Endometrium (tissue), 2 donors: ENCODE data around the gene KRTAP2-4.
A peak's percentile ranks its signal among the peaks of the same experiment; 100 is the strongest.
"Not testable (repeated sequence)": the region's sequence is repeated elsewhere in the genome, so short reads cannot be mapped to it uniquely, and the experiment has no call there.

Experiments
- FAIRE-seq: peaks from 2 replicates; lab custom pipeline; 2012; peaks lifted over from hg19 to GRCh38; lab: Jason Lieb, UNC
- donor health status: control.
- donor health status: control.

Gene KRTAP2-4

GRCh38 chr17:41071606-41072360 is 6.1 kb upstream of the KRTAP2-4 start:
- FAIRE-seq = no peak

- no peak for FAIRE-seq
Observed at GRCh38 chr17:41069031-41069430, 3.4 kb upstream of the KRTAP2-4 start.

GRCh38 chr17:41067281-41067680 is 1.6 kb upstream of the KRTAP2-4 start:
- FAIRE-seq = no peak

GRCh38 chr17:41065016-41065689 is 526 bp downstream of the KRTAP2-4 start:
- FAIRE-seq = not testable (repeated sequence)

- no peak for FAIRE-seq
Observed at GRCh38 chr17:41064301-41064700, 1.4 kb downstream of the KRTAP2-4 start.

GRCh38 chr17:41063449-41063848 is 2.2 kb downstream of the KRTAP2-4 start:
- no peak for FAIRE-seq

GRCh38 chr17:41061964-41062363 is 3.7 kb downstream of the KRTAP2-4 start:
- FAIRE-seq = peak; percentile 93

GRCh38 chr17:41060052-41060604 is 5.6 kb downstream of the KRTAP2-4 start, which contains the start of gene KRTAP2-3:
TSS of gene KRTAP2-3 (minus strand) at chr17:41060114. CDS start at chr17:41060050, 64 bp downstream.
- FAIRE-seq = no peak

GRCh38 chr17:41059276-41060051 is 6.2 kb downstream of the KRTAP2-4 start:
- peak; percentile 57 for FAIRE-seq

- FAIRE-seq = no peak
Observed at GRCh38 chr17:41058741-41059140, 6.9 kb downstream of the KRTAP2-4 start.

GRCh38 chr17:41057547-41057946 is 8.1 kb downstream of the KRTAP2-4 start:
- FAIRE-seq = no peak

GRCh38 chr17:41055130-41055529 is 10.5 kb downstream of the KRTAP2-4 start, which contains the start of gene KRTAP2-2:
TSS of gene KRTAP2-2 (minus strand) at chr17:41055230. CDS start at chr17:41055211, 19 bp downstream.
- not testable (repeated sequence) for FAIRE-seq

GRCh38 chr17:41054556-41054955 is 11.1 kb downstream of the KRTAP2-4 start:
- FAIRE-seq = not testable (repeated sequence)

GRCh38 chr17:41054025-41054424 is 11.7 kb downstream of the KRTAP2-4 start:
- no peak for FAIRE-seq

- FAIRE-seq = no peak
Observed at GRCh38 chr17:41052566-41052965, 13.1 kb downstream of the KRTAP2-4 start.

- no peak for FAIRE-seq
Observed at GRCh38 chr17:41049110-41049509, 16.6 kb downstream of the KRTAP2-4 start.

- FAIRE-seq = no peak
Observed at GRCh38 chr17:41048441-41048840, 17.2 kb downstream of the KRTAP2-4 start.

- not testable (repeated sequence) for FAIRE-seq
Observed at GRCh38 chr17:41046735-41047465, 18.8 kb downstream of the KRTAP2-4 start, which contains the start of gene KRTAP2-1. TSS of gene KRTAP2-1 (minus strand) at chr17:41047316. CDS start at chr17:41047267, 49 bp downstream.

- FAIRE-seq = no peak
Observed at GRCh38 chr17:41042953-41043352, 22.7 kb downstream of the KRTAP2-4 start.

GRCh38 chr17:41040783-41041571 is 24.7 kb downstream of the KRTAP2-4 start, which contains the start of gene KRTAP1-1:
TSS of gene KRTAP1-1 (minus strand) at chr17:41041450. CDS start at chr17:41041397, 53 bp downstream.
- not testable (repeated sequence) for FAIRE-seq
